GM10248 (cell line): ENCODE data around the gene ENHO.

Experiments
- CTCF ChIA-PET: fragments of 300-600 bp; sonication (Branson Sonifier 250); formaldehyde crosslinking; extraction: SDS; loops from one replicate; lab custom pipeline; 2021; ENCODE audit warnings: antibody characterized with exemption; lab: Yijun Ruan, JAX
- POLR2A ChIA-PET: fragments of 350-650 bp; sonication (Branson Sonifier 250); formaldehyde crosslinking; extraction: SDS; loops from one replicate; lab custom pipeline; 2020; ENCODE audit warnings: antibody characterized with exemption; lab: Yijun Ruan, JAX
- DNase-seq: peaks from one replicate; pipeline ENCODE4 v3.0.0; 2012; ENCODE audit errors: extremely low spot score
- TF ChIP-seq, protein P1 (sequence below): IDR thresholded peaks from 2 replicates; pipeline ENCODE4 v1.5.1; 2012; ENCODE audit warnings: mild to moderate bottlenecking, low read depth; ENCODE audit errors: extremely low read depth, missing control alignments, control extremely low read depth

The ENHO gene

GRCh38 chr9:34496149-34496712, 26.6 kb downstream of the ENHO start:
- ChIA-PET CTCF (interaction anchor here (1.0 to 8.9 kb wide), 8 partner anchors 7 to 95 kb away, joined by 3 to 77 read pairs (median 5); no protein-coding TSS in a partner anchor), POLR2A (no interaction called here)
- DNase-seq = no peak
- TF ChIP-seq, protein P1, sequence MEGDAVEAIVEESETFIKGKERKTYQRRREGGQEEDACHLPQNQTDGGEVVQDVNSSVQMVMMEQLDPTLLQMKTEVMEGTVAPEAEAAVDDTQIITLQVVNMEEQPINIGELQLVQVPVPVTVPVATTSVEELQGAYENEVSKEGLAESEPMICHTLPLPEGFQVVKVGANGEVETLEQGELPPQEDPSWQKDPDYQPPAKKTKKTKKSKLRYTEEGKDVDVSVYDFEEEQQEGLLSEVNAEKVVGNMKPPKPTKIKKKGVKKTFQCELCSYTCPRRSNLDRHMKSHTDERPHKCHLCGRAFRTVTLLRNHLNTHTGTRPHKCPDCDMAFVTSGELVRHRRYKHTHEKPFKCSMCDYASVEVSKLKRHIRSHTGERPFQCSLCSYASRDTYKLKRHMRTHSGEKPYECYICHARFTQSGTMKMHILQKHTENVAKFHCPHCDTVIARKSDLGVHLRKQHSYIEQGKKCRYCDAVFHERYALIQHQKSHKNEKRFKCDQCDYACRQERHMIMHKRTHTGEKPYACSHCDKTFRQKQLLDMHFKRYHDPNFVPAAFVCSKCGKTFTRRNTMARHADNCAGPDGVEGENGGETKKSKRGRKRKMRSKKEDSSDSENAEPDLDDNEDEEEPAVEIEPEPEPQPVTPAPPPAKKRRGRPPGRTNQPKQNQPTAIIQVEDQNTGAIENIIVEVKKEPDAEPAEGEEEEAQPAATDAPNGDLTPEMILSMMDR = no peak

GRCh38 chr9:34493972-34494535, 28.7 kb downstream of the ENHO start:
- POLR2A ChIA-PET = no interaction called here
- CTCF ChIA-PET = interaction anchor here (1.1 kb wide), 1 partner anchor 140 kb away, joined by 3 read pairs; no protein-coding TSS in a partner anchor
- no peak for DNase-seq
- TF ChIP-seq, protein P1 = no peak

DNA sequence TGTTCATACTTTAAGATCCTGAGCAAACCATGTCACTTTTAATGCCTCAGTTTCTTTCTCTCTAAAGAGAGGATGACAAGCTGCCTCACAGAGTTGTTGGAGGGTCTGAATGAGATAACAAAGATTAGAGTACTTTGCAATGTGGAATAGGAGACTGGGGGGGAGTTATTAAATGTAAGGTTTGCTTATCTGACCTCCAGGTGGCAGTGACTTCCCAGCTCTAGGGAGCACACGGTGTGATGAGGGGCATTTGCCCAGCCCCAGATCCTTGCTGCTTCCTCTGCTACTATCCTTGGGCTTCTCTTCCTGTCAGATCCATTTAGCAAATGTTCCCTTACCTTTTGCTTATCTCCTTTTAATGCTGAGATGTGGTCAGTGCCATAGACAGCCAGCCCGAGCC, 30.7 kb downstream of the ENHO start:
- ChIA-PET POLR2A (no interaction called here), CTCF (interaction anchor here (1.0 to 6.0 kb wide), 5 partner anchors 8 to 100 kb away, joined by 3 to 61 read pairs (median 4); no protein-coding TSS in a partner anchor)
- TF ChIP-seq, protein P1 = no peak
- no peak for DNase-seq

- DNase-seq = no peak
- ChIA-PET CTCF (interaction anchor here (1.0 to 6.0 kb wide), 5 partner anchors 8 to 100 kb away, joined by 3 to 61 read pairs (median 4); no protein-coding TSS in a partner anchor), POLR2A (no interaction called here)
- TF ChIP-seq, protein P1 = no peak
Measured at GRCh38 chr9:34491596-34491995, 31.2 kb downstream of the ENHO start.

DNA sequence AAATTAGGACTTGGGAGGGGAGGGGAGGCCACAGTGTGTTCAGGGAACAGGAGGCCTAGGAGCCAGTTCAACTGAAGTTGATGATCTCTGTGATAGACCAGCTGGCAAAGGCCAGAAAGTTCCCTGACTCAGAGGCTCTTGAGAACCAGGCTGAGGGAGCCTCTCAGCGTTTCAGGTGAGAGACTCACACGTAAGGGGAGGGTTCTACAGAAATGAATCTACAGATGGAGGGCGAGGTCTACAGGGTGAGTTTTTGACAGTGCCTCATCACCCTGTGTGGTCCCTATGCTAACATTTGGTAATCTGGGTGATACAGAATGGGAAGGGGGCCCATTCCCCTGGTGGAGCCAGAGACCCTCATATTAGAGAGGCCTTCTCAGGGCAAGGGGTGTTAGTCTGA, 32.0 kb downstream of the ENHO start:
- no peak for DNase-seq
- CTCF ChIA-PET = interaction anchor here (1.1 to 6.0 kb wide), 4 partner anchors 9 to 113 kb away, joined by 4 to 61 read pairs (median 6); no protein-coding TSS in a partner anchor
- POLR2A ChIA-PET = no interaction called here
- TF ChIP-seq, protein P1 = no peak

DNA sequence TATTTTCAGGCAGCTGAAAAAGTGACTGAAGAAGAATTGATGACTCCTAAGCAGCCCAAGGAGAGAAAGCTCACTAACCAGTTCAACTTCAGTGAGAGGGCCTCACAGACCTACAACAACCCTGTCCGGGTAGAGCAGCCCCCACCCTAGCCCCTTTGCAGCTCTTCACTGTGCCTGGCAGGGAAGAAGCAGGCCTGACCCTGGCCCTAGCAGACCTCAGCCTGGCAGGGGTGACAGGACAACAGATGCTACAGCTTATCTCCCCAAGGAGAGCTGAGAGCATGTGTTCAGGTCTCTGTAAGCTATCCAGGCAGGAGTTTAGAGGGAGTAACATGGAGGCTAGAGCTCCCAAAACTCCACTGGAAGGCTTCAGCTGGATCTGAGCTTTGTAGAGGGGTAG, 32.4 kb downstream of the ENHO start:
- ChIA-PET CTCF (interaction anchor here (1.1 to 6.0 kb wide), 4 partner anchors 10 to 113 kb away, joined by 4 to 61 read pairs (median 6); no protein-coding TSS in a partner anchor), POLR2A (no interaction called here)
- TF ChIP-seq, protein P1 = no peak
- DNase-seq = no peak
